Pancreas (tissue), 10 donors: Measurements from ENCODE around the gene TMEM272. TPM values are rescaled to one million over a fixed set of nuclear protein-coding genes. Genes with fewer than 3 reads are reported as not detected.

Source experiments
- ATAC-seq, 4 donors: fragments of 200-7000 bp; cut with Tn5 transposase; one replicate each; pipeline versions ENCODE4 v1.8.0 to v1.9.1; 2020; ENCODE audit warnings: mild to moderate bottlenecking in 4 of 4, moderate library complexity in 4 of 4
- DNase-seq, 6 donors: peaks; one replicate each; pipeline ENCODE4 v3.0.0-alpha.2; 2020
- FAIRE-seq: peaks from 2 replicates; lab custom pipeline; 2012; peaks lifted over from hg19 to GRCh38; lab: Jason Lieb, UNC
- H3K27ac ChIP-seq, 4 donors: fragments of 200-600 bp; sonication (generic); 1 replicate in 3 of 4; 2 replicates in 1 of 4; pipeline versions ENCODE4 v1.5.0 to v1.8.0; 2020
- H3K27me3 ChIP-seq, 4 donors: fragments of 200-600 bp; one replicate each; pipeline ENCODE4 v1.8.0; 2021
- H3K36me3 ChIP-seq, 3 donors: fragments of 200-600 bp; sonication (generic) in 1 of 3; one replicate each; pipeline versions ENCODE4 v1.5.0 to v1.8.0; 2020 to 2021
- H3K4me1 ChIP-seq, 3 donors: fragments of 200-600 bp; one replicate each; pipeline ENCODE4 v1.8.0; 2021
- H3K4me3 ChIP-seq, 4 donors: fragments of 200-600 bp; sonication (generic) in 2 of 4; one replicate each; pipeline versions ENCODE4 v1.5.0 to v1.8.0; 2020 to 2021
- H3K9me3 ChIP-seq, 4 donors: fragments of 200-600 bp; one replicate each; pipeline ENCODE4 v1.8.0; 2021
- CTCF ChIP-seq, 4 donors: fragments of 200-600 bp; sonication (generic) in 3 of 4; IDR thresholded peaks; one replicate each; pipeline versions ENCODE4 v1.5.0 to v1.8.0; 2021; ENCODE audit warnings: antibody characterized with exemption in 4 of 4
- WGBS, 2 donors: extraction: QIAGEN DNeasy Blood & Tissue Kit; methylation state at CpG; one replicate each; pipeline ENCODE4 v1.1.7; 2013; 5-methylcytosine and 5-hydroxymethylcytosine counted together
- intact Hi-C, 3 donors: fragments of 100-400 bp; cut with DNase I; formaldehyde crosslinking; loops; one replicate each; pipeline versions ENCODE4 v1.11.1 to v1.14.2; 2022
- polyA plus RNA-seq, 2 donors: library from polyadenylated mRNA; stranded (reverse); fragments of 200-250 nt; gene quantifications; one replicate each; pipeline ENCODE4 v1.2.3, GENCODE V29; 2013
- total RNA-seq, 6 donors: library from RNA; stranded (reverse); fragmentation: NEBNext Ultra II Directional in 4 of 6; extraction: Animal tissue kit (Norgen Biotek cat#: 25700) in 4 of 6; gene quantifications; one replicate each; pipeline versions ENCODE4 v1.2.1 to v1.2.4, GENCODE V29; 2021 to 2023
- donor health status: healthy with polysubstance abuse.
- donor health status: DM: no; HTN: no; CAD: no; lungs with moderate emphysema.
- donor health status: DM: no; HTN: no; CAD: no.
- donor health status: control.
- donor health status: control.
- donor health status: Bipolar disorder and iron deficiency.
- donor health status: DM: yes; HTN: yes; CAD: no.
- donor health status: DM: no; HTN: no; CAD: no.
- donor health status: DM: no; HTN: no; CAD: no.
- donor health status: DM: yes; HTN: yes; CAD: no.

The TMEM272 gene
- total and polyA plus RNA-seq, 8 donors: 0.04 to 0.16 (median 0.09) TPM; not detected in 3

GRCh38 chr13:51846756-51847155 lies 1.8 kb upstream of the TMEM272 start:
- Histone ChIP-seq H3K36me3 (no peaks in the 10 kb centered on the region), H3K4me1 (no peaks in the 10 kb centered on the region), H3K27ac (no peak overlapping the region), H3K27me3 (no peaks in the 10 kb centered on the region), H3K9me3 (no peaks in the 10 kb centered on the region), H3K4me3 (no peak overlapping the region)
- ATAC-seq (no peak), FAIRE-seq (no peak), DNase-seq (no peak)
- intact Hi-C loops: no loop called here
- WGBS, 2 donors: 60 to 77% methylated on average over 1 of the region's 1 CpG
- TF ChIP-seq CTCF (IDR thresholded peaks at IDR 0.05): no peak

GRCh38 chr13:51845574-51846318 lies 769 bp upstream of the TMEM272 start:
- H3K4me1 ChIP-seq: no peaks in the 10 kb centered on the region
- H3K27me3 ChIP-seq: no peaks in the 10 kb centered on the region
- no peak for TF ChIP-seq CTCF (IDR thresholded peaks at IDR 0.05)
- ATAC-seq: peak in 3 of 4 donors; percentile 40 to 46 (median 42)
- no peaks in the 10 kb centered on the region for H3K36me3 ChIP-seq
- intact Hi-C loops: no loop called here
- H3K9me3 ChIP-seq: no peaks in the 10 kb centered on the region
- peak overlapping the region in 1 of 4 donors; percentile 34 for H3K4me3 ChIP-seq
- FAIRE-seq: no peak
- no peak for DNase-seq
- 30 to 55% methylated on average over 5 of the region's 5 CpGs for WGBS, 2 donors
- H3K27ac ChIP-seq: no peak overlapping the region

- no peaks in the 10 kb centered on the region for H3K36me3 ChIP-seq
- DNase-seq (no peak), ATAC-seq (no peak), FAIRE-seq (no peak)
- 39 to 54% methylated on average over 3 of the region's 3 CpGs for WGBS, 2 donors
- intact Hi-C loops: no loop called here
- no peak overlapping the region for H3K4me3 ChIP-seq
- no peaks in the 10 kb centered on the region for H3K27me3 ChIP-seq
- H3K4me1 ChIP-seq: no peaks in the 10 kb centered on the region
- TF ChIP-seq CTCF (IDR thresholded peaks at IDR 0.05): no peak
- no peak overlapping the region for H3K27ac ChIP-seq
- no peaks in the 10 kb centered on the region for H3K9me3 ChIP-seq
These were observed 1.4 kb downstream of the TMEM272 start for GRCh38 chr13:51843529-51843928.

GRCh38 chr13:51841732-51842131 lies 3.2 kb downstream of the TMEM272 start:
- no peak for DNase-seq
- Histone ChIP-seq H3K4me3 (no peak overlapping the region), H3K4me1 (no peaks in the 10 kb centered on the region), H3K9me3 (no peaks in the 10 kb centered on the region), H3K36me3 (no peaks in the 10 kb centered on the region), H3K27ac (no peak overlapping the region), H3K27me3 (no peaks in the 10 kb centered on the region)
- intact Hi-C loops: no loop called here
- no peak for ATAC-seq
- 70 to 78% methylated on average over 6 of the region's 6 CpGs for WGBS, 2 donors
- TF ChIP-seq CTCF (IDR thresholded peaks at IDR 0.05): no peak
- no peak for FAIRE-seq

- no peak for TF ChIP-seq CTCF (IDR thresholded peaks at IDR 0.05)
- FAIRE-seq (no peak), DNase-seq (no peak), ATAC-seq (no peak)
- no peak overlapping the region for H3K4me3 ChIP-seq
- H3K36me3 ChIP-seq: no peaks in the 10 kb centered on the region
- no peaks in the 10 kb centered on the region for H3K9me3 ChIP-seq
- 84 to 93% methylated on average over 6 of the region's 6 CpGs for whole genome bisulfite sequencing, 2 donors
- intact Hi-C loops: no loop called here
- H3K4me1 ChIP-seq: no peaks in the 10 kb centered on the region
- H3K27ac ChIP-seq: no peak overlapping the region
- H3K27me3 ChIP-seq: no peaks in the 10 kb centered on the region
These were observed 4.1 kb downstream of the TMEM272 start for GRCh38 chr13:51840917-51841316.
